Liver (tissue), 9 donors: ENCODE results near the gene FKBP1A. TPM values are rescaled to one million over a fixed set of nuclear protein-coding genes. Genes with fewer than 3 reads are reported as not detected.

Experiments used
- DNase-seq: peaks from one replicate; pipeline ENCODE4 v3.0.0-alpha.2; 2017; ENCODE audit warnings: low spot score
- H3K27ac ChIP-seq, 2 donors: one replicate each; pipeline ENCODE4 v1.7.0; 2013; ENCODE audit warnings: inconsistent platforms in 2 of 2, low read length in 2 of 2, control low read depth in 1 of 2, low read depth in 1 of 2, mild to moderate bottlenecking in 1 of 2
- H3K27me3 ChIP-seq, 4 donors: one replicate each; pipeline versions ENCODE4 v1.6.1 to v1.7.0; 2013; ENCODE audit warnings: low read length in 3 of 4, inconsistent platforms in 1 of 4, mild to moderate bottlenecking in 1 of 4, moderate library complexity in 1 of 4; ENCODE audit not compliant: control insufficient read depth in 4 of 4, insufficient read depth in 4 of 4
- H3K36me3 ChIP-seq, 4 donors: one replicate each; pipeline versions ENCODE4 v1.6.1 to v1.7.0; 2013; ENCODE audit warnings: low read length in 3 of 4, mild to moderate bottlenecking in 3 of 4, low read depth in 1 of 4, moderate library complexity in 1 of 4; ENCODE audit not compliant: control insufficient read depth in 4 of 4, insufficient read depth in 3 of 4
- H3K4me1 ChIP-seq, 4 donors: one replicate each; pipeline versions ENCODE4 v1.6.1 to v1.7.0; 2013; ENCODE audit warnings: low read length in 3 of 4, mild to moderate bottlenecking in 3 of 4, moderate library complexity in 1 of 4; ENCODE audit not compliant: control insufficient read depth in 4 of 4, insufficient read depth in 4 of 4
- H3K4me3 ChIP-seq, 3 donors: one replicate each; pipeline versions ENCODE4 v1.6.1 to v1.7.0; 2013; ENCODE audit warnings: low read length in 3 of 3, control low read depth in 1 of 3, low read depth in 1 of 3, mild to moderate bottlenecking in 1 of 3
- H3K9ac ChIP-seq, 2 donors: one replicate each; pipeline ENCODE4 v1.7.0; 2013; ENCODE audit warnings: low read length in 2 of 2, mild to moderate bottlenecking in 2 of 2, moderate library complexity in 2 of 2, control low read depth in 1 of 2, low read depth in 1 of 2
- H3K9me3 ChIP-seq, 4 donors: one replicate each; pipeline versions ENCODE4 v1.6.1 to v1.7.0; 2013; ENCODE audit warnings: low read length in 3 of 4; ENCODE audit not compliant: control insufficient read depth in 4 of 4
- EGR1 ChIP-seq, 2 donors: IDR thresholded peaks; 2 replicates each; pipeline ENCODE4 v1.6.1; 2016 to 2018; ENCODE audit warnings: antibody characterized with exemption in 2 of 2, low read depth in 2 of 2
- FOXA1 ChIP-seq: IDR thresholded peaks from 2 replicates; pipeline ENCODE4 v1.6.1; 2016; ENCODE audit warnings: antibody characterized with exemption
- FOXA2 ChIP-seq: IDR thresholded peaks from 2 replicates; pipeline ENCODE4 v1.6.1; 2016; ENCODE audit warnings: antibody characterized with exemption
- HNF4A ChIP-seq, 2 donors: conservative IDR thresholded peaks; 2 replicates each; pipeline ENCODE4 v1.6.1; 2016; ENCODE audit warnings: antibody characterized with exemption in 2 of 2, mild to moderate bottlenecking in 2 of 2
- HNF4G ChIP-seq: IDR thresholded peaks from 2 replicates; pipeline ENCODE4 v1.6.1; 2016; ENCODE audit warnings: antibody characterized with exemption
- JUND ChIP-seq, 2 donors: IDR thresholded peaks; 2 replicates each; pipeline ENCODE4 v1.6.1; 2016; ENCODE audit warnings: antibody characterized with exemption in 2 of 2
- NR2F2 ChIP-seq: IDR thresholded peaks from 2 replicates; pipeline ENCODE4 v1.6.1; 2016; ENCODE audit warnings: antibody characterized with exemption
- RXRA ChIP-seq, 2 donors: IDR thresholded peaks; 2 replicates each; pipeline ENCODE4 v1.6.1; 2017 to 2018; ENCODE audit warnings: antibody characterized with exemption in 2 of 2, mild to moderate bottlenecking in 1 of 2
- SP1 ChIP-seq: IDR thresholded peaks from 2 replicates; pipeline ENCODE4 v1.6.1; 2018; ENCODE audit warnings: antibody characterized with exemption, mild to moderate bottlenecking
- TAF1 ChIP-seq: conservative IDR thresholded peaks from 2 replicates; pipeline ENCODE4 v1.6.1; 2016; ENCODE audit warnings: antibody characterized with exemption, mild to moderate bottlenecking
- YY1 ChIP-seq: IDR thresholded peaks from 2 replicates; pipeline ENCODE4 v1.6.1; 2016; ENCODE audit warnings: antibody characterized with exemption, mild to moderate bottlenecking
- WGBS: extraction: QIAGEN DNeasy Blood & Tissue Kit; methylation state at CpG from one replicate; pipeline ENCODE4 v1.1.7; 2013; 5-methylcytosine and 5-hydroxymethylcytosine counted together
- polyA plus RNA-seq, 2 donors: library from polyadenylated mRNA; stranded (reverse) in 1 of 2; unstranded in 1 of 2; fragments of 200-250 nt in 1 of 2; fragments of >200 nt in 1 of 2; fragmentation: Nextera tagmentation in 1 of 2; extraction: Ambion mirVana in 1 of 2; gene quantifications; one replicate each; pipeline versions ENCODE4 v1.2.1 to v1.2.3, GENCODE V29; 2013 to 2015
- total RNA-seq, 2 donors: library from RNA; depleted of rRNA; stranded (reverse); fragments of >200 nt; gene quantifications; one replicate each; pipeline ENCODE4 v1.2.3, GENCODE V29; 2014
- TF ChIP-seq, protein P1 (sequence below): IDR thresholded peaks from 2 replicates; pipeline ENCODE4 v1.6.1; 2016; ENCODE audit warnings: antibody characterized with exemption
- TF ChIP-seq, protein P2 (sequence below): IDR thresholded peaks from 2 replicates; pipeline ENCODE4 v1.6.1; 2016; ENCODE audit warnings: antibody characterized with exemption
- TF ChIP-seq, protein P3 (sequence below): fragments of 150-350 bp; IDR thresholded peaks from 2 replicates; pipeline ENCODE4 v1.5.1; 2017; ENCODE audit warnings: improper control_type of control experiment, low read depth, low read length; ENCODE audit not compliant: missing input control
- donor health status: healthy.
- donor health status: healthy.
- donor health status: healthy.
- donor health status: healthy.
- donor health status: healthy.

Gene FKBP1A
- total and polyA plus RNA-seq, 4 donors = 49.3 to 114 (median 76.9) TPM

DNA sequence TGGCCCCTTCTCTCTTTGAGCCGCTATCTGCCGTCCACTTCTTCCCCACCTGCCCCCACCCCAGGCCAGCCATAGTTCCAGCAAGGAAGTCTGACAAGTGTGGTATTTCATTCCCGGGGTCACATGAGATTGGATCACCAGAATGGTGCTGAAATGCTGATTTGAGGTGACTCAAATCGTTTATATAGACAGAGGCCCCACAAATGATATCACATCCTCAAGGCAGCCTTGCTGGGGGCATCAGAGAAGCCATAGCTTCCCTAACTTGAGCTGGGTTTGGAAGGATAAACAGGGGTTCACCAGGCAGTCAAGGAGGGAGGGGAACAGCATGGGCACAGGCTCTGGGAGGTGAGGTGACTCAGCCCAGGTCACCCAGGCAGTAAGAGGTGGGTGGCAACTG is 73.8 kb downstream of the FKBP1A start:
- no peak for TF ChIP-seq YY1
- TF ChIP-seq, protein P1, sequence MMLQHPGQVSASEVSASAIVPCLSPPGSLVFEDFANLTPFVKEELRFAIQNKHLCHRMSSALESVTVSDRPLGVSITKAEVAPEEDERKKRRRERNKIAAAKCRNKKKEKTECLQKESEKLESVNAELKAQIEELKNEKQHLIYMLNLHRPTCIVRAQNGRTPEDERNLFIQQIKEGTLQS = no peak
- TF ChIP-seq NR2F2 = no peak
- TF ChIP-seq, protein P2, sequence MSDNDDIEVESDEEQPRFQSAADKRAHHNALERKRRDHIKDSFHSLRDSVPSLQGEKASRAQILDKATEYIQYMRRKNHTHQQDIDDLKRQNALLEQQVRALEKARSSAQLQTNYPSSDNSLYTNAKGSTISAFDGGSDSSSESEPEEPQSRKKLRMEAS = no peak
- TF ChIP-seq SP1 = no peak
- no peak for TF ChIP-seq FOXA1
- TF ChIP-seq FOXA2 = no peak
- no peak for TF ChIP-seq RXRA (IDR thresholded peaks at IDR 0.05)
- no peak for TF ChIP-seq EGR1 (IDR thresholded peaks at IDR 0.05; ENCODE audit: low read depth in 2 of 2)
- TF ChIP-seq, protein P3, sequence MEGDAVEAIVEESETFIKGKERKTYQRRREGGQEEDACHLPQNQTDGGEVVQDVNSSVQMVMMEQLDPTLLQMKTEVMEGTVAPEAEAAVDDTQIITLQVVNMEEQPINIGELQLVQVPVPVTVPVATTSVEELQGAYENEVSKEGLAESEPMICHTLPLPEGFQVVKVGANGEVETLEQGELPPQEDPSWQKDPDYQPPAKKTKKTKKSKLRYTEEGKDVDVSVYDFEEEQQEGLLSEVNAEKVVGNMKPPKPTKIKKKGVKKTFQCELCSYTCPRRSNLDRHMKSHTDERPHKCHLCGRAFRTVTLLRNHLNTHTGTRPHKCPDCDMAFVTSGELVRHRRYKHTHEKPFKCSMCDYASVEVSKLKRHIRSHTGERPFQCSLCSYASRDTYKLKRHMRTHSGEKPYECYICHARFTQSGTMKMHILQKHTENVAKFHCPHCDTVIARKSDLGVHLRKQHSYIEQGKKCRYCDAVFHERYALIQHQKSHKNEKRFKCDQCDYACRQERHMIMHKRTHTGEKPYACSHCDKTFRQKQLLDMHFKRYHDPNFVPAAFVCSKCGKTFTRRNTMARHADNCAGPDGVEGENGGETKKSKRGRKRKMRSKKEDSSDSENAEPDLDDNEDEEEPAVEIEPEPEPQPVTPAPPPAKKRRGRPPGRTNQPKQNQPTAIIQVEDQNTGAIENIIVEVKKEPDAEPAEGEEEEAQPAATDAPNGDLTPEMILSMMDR = no peak
- TF ChIP-seq HNF4G = no peak
- no peak for TF ChIP-seq TAF1
- TF ChIP-seq JUND (IDR thresholded peaks at IDR 0.05) = no peak
- TF ChIP-seq HNF4A (conservative IDR thresholded peaks at IDR 0.05) = no peak
- Histone ChIP-seq H3K9me3 (no peaks in the 10 kb centered on the region), H3K27ac (no peak overlapping the region), H3K36me3 (no peaks in the 10 kb centered on the region), H3K9ac (no peak overlapping the region), H3K4me1 (peaks cover 0 to 12% (median 5%) of the 10 kb centered on the region in 4 donors), H3K4me3 (no peak overlapping the region), H3K27me3 (no peaks in the 10 kb centered on the region)
- WGBS = 90% methylated on average over 4 of the region's 4 CpGs
- no peak for DNase-seq

Other genes with a start within 250 kb of the FKBP1A start
- 1 to 10 TPM in 1 of 2 donors, under 1 TPM in 1; 0.42 to 3.4 TPM for gene TMEM74B, start 208.1 kb downstream of the FKBP1A start, total RNA-seq
- under 1 TPM; 0.14 to 0.76 TPM for gene TMEM74B, start 208.1 kb downstream of the FKBP1A start, polyA plus RNA-seq
- gene C20orf202, start 189.6 kb downstream of the FKBP1A start, total RNA-seq = under 1 TPM; 0.14 to 0.42 TPM
- under 1 TPM; 0.07 to 0.10 TPM for gene C20orf202, start 189.6 kb downstream of the FKBP1A start, polyA plus RNA-seq
- not detected for gene RAD21L1, start 167.0 kb downstream of the FKBP1A start, total RNA-seq
- not detected for gene RAD21L1, start 167.0 kb downstream of the FKBP1A start, polyA plus RNA-seq
- under 1 TPM; 0.28 to 0.50 TPM for gene SNPH, start 126.8 kb downstream of the FKBP1A start, total RNA-seq
- gene SNPH, start 126.8 kb downstream of the FKBP1A start, polyA plus RNA-seq = under 1 TPM; 0.04 to 0.14 TPM
- 1 to 10 TPM; 1.9 to 3.6 TPM for gene SDCBP2, start 63.9 kb downstream of the FKBP1A start, total RNA-seq
- gene SDCBP2, start 63.9 kb downstream of the FKBP1A start, polyA plus RNA-seq = 1 to 10 TPM; 5.8 to 6.1 TPM
- 10 to 100 TPM; 13.7 to 32.5 TPM for gene NSFL1C, start 73.8 kb upstream of the FKBP1A start, total RNA-seq
- 10 to 100 TPM; 36.9 to 49.0 TPM for gene NSFL1C, start 73.8 kb upstream of the FKBP1A start, polyA plus RNA-seq
- gene SIRPB2, start 98.4 kb upstream of the FKBP1A start, total RNA-seq = 1 to 10 TPM; 2.8 to 4.4 TPM
- 1 to 10 TPM in 1 of 2 donors, under 1 TPM in 1; 0.99 to 1.5 TPM for gene SIRPB2, start 98.4 kb upstream of the FKBP1A start, polyA plus RNA-seq
- gene SIRPD, start 164.7 kb upstream of the FKBP1A start, total RNA-seq = 1 to 10 TPM in 1 of 2 donors, not detected in 1; 1.1 TPM
- not detected for gene SIRPD, start 164.7 kb upstream of the FKBP1A start, polyA plus RNA-seq
- 1 to 10 TPM; 2.0 to 4.4 TPM for gene SIRPB1, start 227.0 kb upstream of the FKBP1A start, total RNA-seq
- under 1 TPM; 0.47 to 0.80 TPM for gene SIRPB1, start 227.0 kb upstream of the FKBP1A start, polyA plus RNA-seq